Left renal pelvis (tissue), 4 donors: ENCODE measurements around the gene ACOXL. TPM values are rescaled to one million over a fixed set of nuclear protein-coding genes. Genes with fewer than 3 reads are reported as not detected.

Experiments
- DNase-seq, 4 donors: peaks; one replicate each; pipeline ENCODE4 v3.0.0-alpha.2; 2013; ENCODE audit warnings: low read depth in 4 of 4, low spot score in 3 of 4
- polyA plus RNA-seq, 4 donors: library from polyadenylated mRNA; unstranded; fragments of 120-200 nt; gene quantifications; one replicate each; pipeline ENCODE4 v1.2.1, GENCODE V29; 2013; ENCODE audit not compliant: insufficient read length in 4 of 4

The ACOXL gene
- polyA plus RNA-seq, 4 donors: 0.31 to 1.6 (median 0.72) TPM

GRCh38 chr2:110748489-110748867, 16.1 kb downstream of the ACOXL start:
- DNase-seq: no peak

- no peak for DNase-seq
Measured at GRCh38 chr2:110751642-110752041, 19.3 kb downstream of the ACOXL start.

GRCh38 chr2:110752871-110753270, 20.5 kb downstream of the ACOXL start:
- DNase-seq: no peak

GRCh38 chr2:110755491-110756078, 23.2 kb downstream of the ACOXL start:
- no peak for DNase-seq

- no peak for DNase-seq
Measured at GRCh38 chr2:110759411-110759810, 27.0 kb downstream of the ACOXL start.

GRCh38 chr2:110764931-110765330, 32.6 kb downstream of the ACOXL start:
- DNase-seq: no peak

GRCh38 chr2:110766291-110766690, 33.9 kb downstream of the ACOXL start:
- DNase-seq: no peak

GRCh38 chr2:110768591-110768990, 36.2 kb downstream of the ACOXL start:
- DNase-seq: no peak

GRCh38 chr2:110770404-110770958, 38.1 kb downstream of the ACOXL start:
- no peak for DNase-seq

GRCh38 chr2:110770959-110771431, 38.6 kb downstream of the ACOXL start:
- DNase-seq: no peak

GRCh38 chr2:110771547-110772382, 39.4 kb downstream of the ACOXL start:
- DNase-seq: no peak

- DNase-seq: no peak
Measured at GRCh38 chr2:110772383-110772755, 40.0 kb downstream of the ACOXL start.

- no peak for DNase-seq
Measured at GRCh38 chr2:110773401-110773921, 41.1 kb downstream of the ACOXL start.

- no peak for DNase-seq
Measured at GRCh38 chr2:110774701-110775100, 42.3 kb downstream of the ACOXL start.

GRCh38 chr2:110777531-110778311, 45.3 kb downstream of the ACOXL start:
- no peak for DNase-seq

- DNase-seq: no peak
Measured at GRCh38 chr2:110780461-110780860, 48.1 kb downstream of the ACOXL start.

GRCh38 chr2:110783196-110783873, 51.0 kb downstream of the ACOXL start:
- DNase-seq: no peak

- DNase-seq: no peak
Measured at GRCh38 chr2:110784047-110784631, 51.8 kb downstream of the ACOXL start.

- DNase-seq: no peak
Measured at GRCh38 chr2:110785439-110785838, 53.1 kb downstream of the ACOXL start.

GRCh38 chr2:110788976-110789375, 56.6 kb downstream of the ACOXL start:
- no peak for DNase-seq
